ENCODE data around the gene ZNF732.
A peak's percentile ranks its signal among the peaks of the same experiment; 100 is the strongest.
"Not testable (repeated sequence)": the region's sequence is repeated elsewhere in the genome, so short reads cannot be mapped to it uniquely, and the experiment has no call there.

ZNF732 gene

GRCh38 chr4:253936-254756 is 51.1 kb downstream of the ZNF732 start:
- POLR2A ChIA-PET (ENCODE audit: low non-redundant PET) = no interaction called here
- no peak for DNase-seq (ENCODE audit: low spot score)
- no peak overlapping the region for H3K27ac ChIP-seq
- CTCF ChIA-PET = no interaction called here
- no peak for TF ChIP-seq CTCF (conservative IDR thresholded peaks at IDR 0.05; ENCODE audit: low read depth)

GRCh38 chr4:252065-252601 is 53.1 kb downstream of the ZNF732 start:
- TF ChIP-seq CTCF (conservative IDR thresholded peaks at IDR 0.05; ENCODE audit: low read depth) = no peak

GRCh38 chr4:244471-244870 is 60.8 kb downstream of the ZNF732 start:
- ChIA-PET POLR2A (ENCODE audit: low non-redundant PET) (no interaction called here), CTCF (interaction anchor here (0.6 kb wide), 1 partner anchor 1147 kb away, joined by 3 read pairs; no protein-coding TSS in a partner anchor)
- no peak overlapping the region for H3K27ac ChIP-seq
- 0 out of 2 replicates have a peak, but pooled peaks have one; percentile 20 for TF ChIP-seq CTCF (conservative IDR thresholded peaks at IDR 0.05; ENCODE audit: low read depth)
- DNase-seq (ENCODE audit: low spot score) = no peak

More at GRCh38 chr4:252065-252601, 53.1 kb downstream of the ZNF732 start:
- H3K27ac ChIP-seq = no peak overlapping the region
- no peak for DNase-seq (ENCODE audit: low spot score)
- CTCF ChIA-PET = no interaction called here
- POLR2A ChIA-PET (ENCODE audit: low non-redundant PET) = no interaction called here

- POLR2A ChIA-PET (ENCODE audit: low non-redundant PET) = no interaction called here
- no peak for DNase-seq (ENCODE audit: low spot score)
- H3K27ac ChIP-seq = no peak overlapping the region
- CTCF ChIA-PET = no interaction called here
- TF ChIP-seq CTCF (conservative IDR thresholded peaks at IDR 0.05; ENCODE audit: low read depth) = no peak
Observed at GRCh38 chr4:243426-243825, 61.8 kb downstream of the ZNF732 start.

GRCh38 chr4:242121-242848 is 63.0 kb downstream of the ZNF732 start:
- TF ChIP-seq CTCF (conservative IDR thresholded peaks at IDR 0.05; ENCODE audit: low read depth) = peak; percentile 12; the same call in 1 of the 2 replicates
- no peak for DNase-seq (ENCODE audit: low spot score)
- H3K27ac ChIP-seq = no peak overlapping the region
- ChIA-PET CTCF (interaction anchor here (0.5 kb wide), 1 partner anchor 129 kb away, joined by 3 read pairs; no protein-coding TSS in a partner anchor), POLR2A (ENCODE audit: low non-redundant PET) (no interaction called here)

- CTCF ChIA-PET; H3K27ac ChIP-seq; POLR2A ChIA-PET (ENCODE audit: low non-redundant PET); DNase-seq (ENCODE audit: low spot score): not testable (repeated sequence)
Observed at GRCh38 chr4:241411-241810, 63.9 kb downstream of the ZNF732 start.
